ENCODE measurements around the gene INAFM1.

INAFM1 gene

DNA sequence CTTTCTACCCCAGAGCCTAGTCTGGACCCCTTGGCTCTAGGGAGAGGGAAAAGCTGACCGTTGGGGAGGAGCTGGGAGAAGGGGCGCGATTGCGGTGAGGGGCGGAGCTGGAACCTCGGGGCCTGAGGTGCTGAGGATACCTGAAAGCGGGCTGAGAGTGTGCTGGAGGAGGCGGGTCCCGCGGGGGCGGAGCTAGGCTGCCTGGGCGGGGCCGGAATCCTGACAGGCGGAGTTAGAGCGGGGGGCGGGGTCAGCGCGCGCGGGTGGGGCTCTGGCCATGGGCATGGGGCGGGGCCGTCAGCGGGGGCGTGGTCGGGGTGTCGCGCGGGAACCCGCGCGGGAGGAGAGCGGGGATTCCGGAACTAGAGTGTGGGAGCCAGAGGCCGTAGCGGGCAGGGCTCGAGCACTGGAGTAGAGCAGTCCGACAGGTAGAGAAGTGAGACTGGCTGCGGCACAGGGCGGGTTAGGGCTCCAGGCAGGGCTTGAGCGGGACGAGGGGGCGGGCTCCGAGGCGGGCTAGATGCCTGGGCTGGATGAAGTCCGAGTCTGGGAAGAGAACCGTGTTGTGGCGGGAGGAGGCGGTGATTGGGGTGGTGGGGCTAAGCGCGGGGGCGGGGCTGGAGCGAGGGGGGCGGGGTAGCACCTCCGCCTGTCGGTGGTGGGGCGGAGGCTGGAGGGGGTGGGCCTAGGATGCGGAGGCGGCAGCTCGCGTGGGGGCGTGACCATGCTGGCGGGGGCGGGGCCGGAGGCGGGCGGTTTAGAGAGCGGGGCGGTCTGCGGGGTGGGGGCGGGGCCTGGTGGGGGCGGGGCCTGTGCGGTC is at the start of gene INAFM1:
Gene INAFM1, plus strand, starts transcription at position 815 of the 820 bp plus-strand sequence. CDS start 35 bp downstream, outside the sequence.
- peak; percentile 85 for DNase-seq

DNA sequence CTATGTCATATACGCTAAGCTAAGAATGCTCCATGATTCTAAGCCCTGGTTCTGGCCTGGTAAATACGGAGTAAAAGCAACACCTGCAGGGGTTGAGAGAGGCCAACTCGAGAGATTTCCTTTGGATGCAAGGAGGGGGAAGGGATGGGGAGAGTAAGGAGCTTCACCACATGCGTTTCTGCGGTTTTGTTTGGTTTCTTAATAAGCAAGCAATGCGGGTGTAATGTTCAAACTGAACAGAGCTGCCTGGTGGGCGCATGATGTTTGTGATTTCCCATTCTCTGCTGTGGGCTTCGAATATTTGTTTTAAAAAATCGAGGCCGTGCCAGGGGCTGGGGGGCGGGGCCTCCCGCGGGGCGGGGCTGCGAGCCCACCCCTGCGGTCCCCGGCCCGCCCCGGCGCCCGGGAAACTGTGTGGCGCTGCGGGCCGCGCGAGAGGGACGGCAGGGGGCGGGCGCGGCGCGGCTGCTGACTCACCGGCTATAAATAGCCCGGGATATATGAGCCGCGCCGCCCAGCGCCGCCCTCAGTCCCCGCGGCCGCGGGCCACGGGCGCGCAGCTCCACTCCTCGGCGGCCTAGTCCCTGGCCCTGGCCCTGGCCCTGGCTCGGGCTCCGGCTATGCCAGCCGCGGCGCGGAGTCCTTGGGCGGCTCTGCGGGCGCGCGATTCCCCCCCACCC is 48.8 kb upstream of the INAFM1 start:
- peak; percentile 85 for DNase-seq

DNA sequence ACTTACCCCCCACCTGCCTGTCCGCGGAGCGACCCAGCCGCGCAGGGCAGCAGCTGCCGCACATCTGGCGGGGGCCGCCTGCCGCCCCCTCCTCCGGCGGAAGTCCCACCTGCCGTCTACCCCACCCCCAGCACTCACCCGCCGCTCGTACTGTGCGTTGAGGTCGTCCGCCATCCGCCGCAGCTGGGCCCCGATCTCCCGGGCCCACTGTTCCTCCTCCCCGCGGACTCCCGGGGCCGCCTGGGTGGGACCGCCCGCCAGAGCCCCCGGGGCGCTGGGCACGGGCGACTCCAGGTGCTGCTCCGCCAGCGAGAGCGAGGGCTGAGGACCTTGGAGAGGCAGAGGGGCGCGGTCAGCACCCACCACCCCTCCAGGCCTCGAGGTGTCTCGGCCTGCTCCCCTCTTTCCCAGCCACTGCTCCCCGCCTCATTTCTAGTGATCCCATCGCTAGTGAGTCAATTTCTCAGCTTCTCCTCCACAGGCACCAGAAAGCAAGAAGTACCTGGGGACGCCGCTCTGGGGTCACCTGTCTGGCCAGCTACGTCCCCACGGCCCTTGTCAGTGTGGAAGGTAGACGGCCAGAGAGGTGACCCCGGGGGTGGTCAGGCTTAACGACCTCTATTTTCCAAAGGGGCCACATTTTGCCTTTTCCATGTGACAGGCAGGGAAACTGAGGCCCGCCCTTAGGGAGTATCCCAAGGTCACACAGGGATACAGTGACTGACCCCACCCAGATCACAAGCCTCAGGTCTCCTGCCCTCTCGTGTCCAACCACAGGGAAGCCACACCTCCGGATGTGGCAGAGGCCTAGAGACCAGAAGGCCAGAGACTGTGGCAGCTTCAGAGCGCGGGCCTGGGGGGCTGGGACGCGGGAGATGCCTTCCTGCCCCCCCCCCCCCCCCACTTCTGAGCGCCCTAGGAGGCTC is 48.0 kb upstream of the INAFM1 start:
- DNase-seq: no peak

DNA sequence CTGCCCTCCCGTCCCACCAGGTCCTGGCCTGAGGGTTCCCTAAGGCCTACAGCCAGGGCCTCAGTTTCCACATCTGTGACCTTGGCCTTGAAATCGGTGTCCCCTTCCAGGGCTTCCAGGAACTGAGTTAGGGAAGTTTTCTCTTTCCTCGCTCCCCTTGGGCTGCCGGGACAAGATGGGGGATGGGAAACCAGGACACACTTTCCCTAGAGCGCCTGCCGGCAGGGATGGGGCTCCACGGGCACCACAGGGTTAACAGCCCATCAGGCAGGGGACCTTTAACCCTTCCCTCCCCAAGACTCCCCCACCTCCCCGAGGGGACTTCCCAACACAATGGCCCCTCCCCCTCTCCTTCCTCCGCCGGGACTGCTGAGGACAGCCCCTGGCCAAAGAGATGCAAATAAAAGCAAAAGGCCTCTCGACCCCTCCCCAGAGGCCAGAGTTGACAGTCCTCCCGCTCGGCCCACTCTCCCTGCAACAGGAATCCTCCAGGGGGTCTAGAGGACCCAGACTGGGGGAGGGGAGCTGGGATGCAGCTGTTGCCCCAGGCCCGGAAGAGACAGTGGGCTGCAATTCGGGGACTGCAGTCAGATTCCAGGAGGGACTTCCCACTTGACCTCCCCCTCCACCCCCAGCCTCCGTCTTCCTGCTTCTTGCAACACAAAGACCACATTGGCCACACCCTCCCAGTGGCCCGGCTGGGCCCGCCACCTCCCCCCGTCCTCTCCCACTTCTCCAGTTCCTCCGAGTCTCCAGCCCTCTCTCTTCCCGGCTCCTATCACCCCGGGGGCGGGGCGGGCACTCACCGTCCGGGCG is 47.1 kb upstream of the INAFM1 start:
- no peak for DNase-seq

- no peak for DNase-seq
These were observed 46.3 kb upstream of the INAFM1 start for GRCh38 chr19:47228168-47228936.

GRCh38 chr19:47228937-47229675 is 45.6 kb upstream of the INAFM1 start:
- DNase-seq: no peak

DNA sequence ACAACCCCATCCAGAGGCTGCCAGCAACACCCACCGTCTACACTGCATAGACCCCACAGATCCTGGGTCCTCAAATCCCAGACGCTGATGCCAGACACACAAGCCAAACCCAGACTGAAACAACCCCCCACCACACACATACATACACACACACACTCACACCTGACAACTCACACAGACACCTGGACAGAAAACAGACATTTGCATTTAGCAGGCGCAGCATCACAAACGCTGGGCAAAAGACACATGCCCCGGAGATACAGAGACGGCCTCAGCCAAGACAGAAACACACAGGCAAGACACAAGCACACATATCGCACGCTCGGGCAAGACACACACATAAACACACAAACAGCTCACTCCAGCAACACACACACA is 45.0 kb upstream of the INAFM1 start:
- DNase-seq: no peak

DNA sequence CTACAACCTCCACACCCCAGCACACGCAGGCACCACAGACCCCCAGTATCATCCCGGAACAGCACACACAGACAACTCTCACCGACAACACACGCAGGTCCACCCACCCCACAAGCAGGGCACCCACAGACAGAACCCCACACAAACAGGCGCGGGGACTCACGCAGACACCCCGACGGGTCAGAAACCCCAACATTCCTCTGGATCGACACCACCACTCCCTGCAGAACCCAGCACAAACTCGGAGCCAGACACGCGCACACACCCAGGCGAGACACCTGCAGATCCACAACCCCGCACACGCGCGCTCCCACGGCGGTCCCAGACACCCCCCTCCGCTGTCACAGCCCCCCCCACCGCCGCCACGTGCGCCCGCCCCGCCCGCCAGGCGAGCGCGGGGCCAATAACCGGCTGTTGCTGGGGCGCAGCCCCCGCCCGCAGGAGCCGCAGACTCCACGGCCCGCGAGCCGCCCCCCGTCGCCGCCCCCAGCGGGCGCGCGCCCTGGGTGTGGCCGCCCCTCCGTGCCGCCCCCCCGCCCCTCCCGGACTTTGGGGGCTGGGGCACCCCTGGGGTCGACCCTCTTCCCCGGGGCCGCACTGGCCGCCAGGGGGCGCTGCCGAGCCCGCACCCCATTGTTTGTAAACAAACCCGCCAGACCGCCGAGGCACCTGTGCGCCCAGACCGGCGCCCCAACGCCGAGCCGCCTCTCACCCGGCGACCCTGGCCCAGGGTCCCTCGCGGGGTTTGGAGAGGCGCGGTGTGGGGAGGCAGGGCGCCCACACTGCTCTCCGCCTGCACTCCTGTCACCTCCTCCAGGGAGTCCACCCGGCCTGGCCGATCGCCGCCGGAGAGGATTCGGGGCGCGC is 44.4 kb upstream of the INAFM1 start:
- no peak for DNase-seq

- no peak for DNase-seq
These were observed 43.8 kb upstream of the INAFM1 start, which contains the start of gene BBC3 for GRCh38 chr19:47230921-47231214. TSS of gene BBC3 (minus strand) at chr19:47231199. CDS start at chr19:47228431, 2,768 bp downstream.

DNA sequence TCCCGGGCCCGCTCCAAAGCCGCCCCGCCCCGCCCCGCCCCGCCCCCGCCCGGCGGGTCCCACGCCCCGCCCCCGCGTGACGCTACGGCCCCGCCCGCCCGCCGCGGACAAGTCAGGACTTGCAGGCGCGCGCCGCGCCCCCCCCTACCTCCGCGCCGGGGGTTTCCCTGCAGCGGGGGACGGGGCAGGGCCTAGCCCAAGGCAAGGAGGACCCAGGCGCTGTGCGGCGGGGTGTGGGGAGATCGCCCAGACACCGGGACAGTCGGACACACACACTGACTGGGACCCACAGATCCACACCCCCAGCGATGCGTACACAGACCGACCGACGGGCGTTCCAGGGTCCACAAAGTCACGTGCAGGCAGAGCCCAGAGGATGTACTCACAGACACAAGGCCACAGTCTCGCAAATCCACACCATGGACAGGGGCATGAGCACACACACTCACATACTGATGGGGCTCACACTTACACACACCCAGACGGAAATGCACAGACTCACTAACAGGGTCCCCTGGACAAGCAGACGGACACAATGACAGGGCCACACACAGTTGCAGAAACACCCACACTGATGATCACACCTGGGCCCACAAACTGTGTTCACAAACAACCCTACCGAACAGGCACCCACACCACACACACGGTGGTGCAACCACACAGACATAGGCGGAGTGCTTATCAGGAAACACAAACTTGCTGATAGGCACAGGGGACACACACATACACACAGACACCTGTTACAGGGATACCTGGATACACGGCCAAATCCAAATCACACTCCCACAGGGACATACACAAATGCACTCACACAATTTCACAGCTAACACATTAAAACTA is 43.2 kb upstream of the INAFM1 start:
- DNase-seq: peak; percentile 69

DNA sequence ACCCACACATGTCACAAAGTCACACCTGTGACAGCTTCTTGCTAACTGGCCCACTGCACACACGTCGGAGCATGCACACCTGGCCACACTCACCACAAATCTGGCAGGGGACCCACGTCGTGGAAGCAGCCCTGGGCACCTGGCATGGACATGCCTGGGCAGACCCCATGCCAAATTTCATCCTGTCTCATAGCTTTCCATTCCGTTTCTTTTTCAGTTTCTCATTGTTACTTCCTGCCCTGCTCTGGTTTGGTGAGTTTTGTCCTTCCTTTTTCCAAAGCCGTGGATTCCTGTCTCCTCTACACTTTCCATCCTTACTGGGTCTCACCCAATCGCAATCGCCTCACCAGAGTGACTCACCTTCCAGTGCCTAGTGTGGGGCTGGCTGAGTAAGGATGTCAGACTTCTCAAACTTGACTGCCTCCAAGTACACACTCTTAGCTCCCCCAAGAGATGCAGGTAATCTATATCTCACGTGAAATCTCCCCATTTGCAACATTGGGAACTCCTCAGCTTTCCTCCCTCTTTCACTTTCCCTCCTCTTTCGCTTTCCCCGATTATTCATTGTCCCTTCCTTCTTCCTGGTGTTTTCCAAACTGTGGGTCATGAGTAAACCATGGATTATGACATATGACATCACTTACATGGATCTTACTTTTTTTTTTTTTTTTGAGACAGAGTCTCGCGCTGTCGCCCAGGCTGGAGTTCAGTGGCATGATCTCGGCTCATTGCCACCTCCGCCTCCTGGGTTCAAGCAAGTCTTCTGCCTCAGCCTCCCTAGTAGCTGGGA is 42.1 kb upstream of the INAFM1 start:
- no peak for DNase-seq

DNA sequence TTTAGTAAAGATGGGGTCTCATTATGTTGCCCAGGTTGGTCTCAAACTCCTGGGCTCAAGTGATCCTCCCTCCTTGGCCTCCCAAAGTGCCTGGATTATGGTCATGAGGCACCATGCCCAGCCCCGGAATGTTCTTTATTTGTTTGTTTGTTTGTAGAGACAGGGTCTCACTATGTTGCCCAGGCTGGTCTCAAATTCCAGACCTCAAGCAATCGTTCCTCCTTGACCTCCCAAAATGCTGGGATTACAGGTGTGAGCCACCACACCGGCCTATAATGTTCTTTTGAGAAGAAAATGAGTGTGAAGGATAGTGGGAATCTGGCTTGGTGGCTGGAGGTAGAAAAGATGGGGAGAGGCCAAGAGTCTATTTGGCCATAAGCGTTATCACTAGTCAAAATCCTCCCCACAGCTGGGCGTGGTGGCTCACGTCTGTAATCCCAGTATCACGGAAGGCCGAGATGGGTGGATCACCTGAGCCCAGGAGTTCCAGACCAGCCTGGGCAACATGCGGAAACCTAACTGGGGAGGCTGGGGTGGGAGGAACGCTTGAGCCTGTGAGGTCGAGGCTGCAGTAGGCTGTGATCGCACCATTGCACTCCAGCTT is 38.5 kb upstream of the INAFM1 start:
- DNase-seq: no peak

DNA sequence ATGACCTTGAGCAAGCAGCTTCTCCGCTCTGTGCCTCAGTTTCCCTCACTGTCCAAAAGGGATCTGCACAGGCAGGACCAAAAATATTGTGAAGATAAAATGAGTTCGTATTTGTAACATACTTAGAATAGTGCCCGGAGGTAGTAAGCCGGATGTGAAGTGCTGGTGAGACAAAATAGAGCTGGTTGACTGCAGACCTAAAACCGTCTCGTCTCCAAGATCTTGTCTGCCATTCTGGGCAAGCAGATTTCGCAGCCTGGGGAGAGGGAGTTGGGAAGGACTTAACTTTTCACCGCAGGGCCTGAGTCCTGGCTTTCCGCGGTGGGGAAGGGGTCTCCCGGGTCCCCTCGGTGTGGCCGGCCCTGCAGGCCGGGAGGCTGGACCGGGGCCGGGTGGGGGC is 35.5 kb upstream of the INAFM1 start:
- DNase-seq: no peak

- peak; percentile 88 for DNase-seq
These were observed 34.9 kb upstream of the INAFM1 start for GRCh38 chr19:47239610-47240296.

- DNase-seq: no peak
These were observed 34.1 kb upstream of the INAFM1 start for GRCh38 chr19:47240556-47240955.

GRCh38 chr19:47240996-47241918 is 33.4 kb upstream of the INAFM1 start:
- DNase-seq: peak; percentile 90

All from NCI-H1436 (cell line).